K562 (cell line): ENCODE measurements around the gene PTX3. TPM values are rescaled to one million over a fixed set of nuclear protein-coding genes. Genes with fewer than 3 reads are reported as not detected.

ENCODE experiments used
- ATAC-seq: fragments of 200-7000 bp; cut with Tn5 transposase; 3 replicates; pipeline ENCODE4 v1.9.1; 2020; ENCODE audit warnings: moderate library complexity
- BruUV-seq: library from RNA; stranded (reverse); fragments of 400-500 nt; replicated peaks from 2 replicates; lab custom pipeline; 2021; lab: Mats Ljungman, UMichigan
- CTCF ChIA-PET: fragments of 300-600 bp; formaldehyde crosslinking; extraction: SDS; loops from one replicate; lab custom pipeline; 2021; ENCODE audit warnings: low intra/inter-chr PET ratio; lab: Yijun Ruan, JAX
- POLR2A ChIA-PET: fragments of 300-600, 350-650 bp; sonication (Branson Sonifier 250); formaldehyde crosslinking; extraction: SDS; loops from one replicate; lab custom pipeline; 2021; ENCODE audit warnings: antibody characterized with exemption, inconsistent platforms; lab: Yijun Ruan, JAX
- DNase-seq, 4 experiments: peaks; one replicate each; pipeline versions ENCODE4 v3.0.0 to v3.0.0-alpha.2; 2011 to 2018; ENCODE audit warnings: low spot score in 3 of 4, mixed read lengths in 3 of 4; ENCODE audit errors: extremely low read depth in 1 of 4
- FAIRE-seq: peaks from 2 replicates; lab custom pipeline; 2011; peaks lifted over from hg19 to GRCh38; lab: Jason Lieb, UNC
- H2AFZ ChIP-seq: 2 replicates; pipeline ENCODE4 v1.6.0; 2011; ENCODE audit warnings: low read depth, low read length, control low read depth, inconsistent platforms
- H3K27ac ChIP-seq: fragments of 200-600 bp; 3 replicates; pipeline ENCODE4 v1.8.0; 2011; ENCODE audit warnings: low read depth, mild to moderate bottlenecking, control low read depth, inconsistent platforms, low read length, moderate library complexity, mixed read lengths; ENCODE audit errors: extremely low read depth
- H3K27me3 ChIP-seq, 2 experiments: fragments of 300-600 bp in 1 of 2; 2 replicates in 1 of 2; 3 replicates in 1 of 2; pipeline versions ENCODE4 v1.6.0 to v1.8.0; 2011; ENCODE audit warnings: inconsistent platforms in 2 of 2, low read length in 2 of 2, mild to moderate bottlenecking in 1 of 2, mixed read lengths in 1 of 2, moderate library complexity in 1 of 2; ENCODE audit not compliant: control insufficient read depth in 2 of 2, insufficient read depth in 2 of 2
- H3K36me3 ChIP-seq: fragments of 300-600 bp; 3 replicates; pipeline ENCODE4 v1.8.0; 2011; ENCODE audit warnings: mild to moderate bottlenecking, low read length, inconsistent platforms; ENCODE audit not compliant: control insufficient read depth, insufficient read depth
- H3K4me1 ChIP-seq, 2 experiments: fragments of 200-600 bp in 1 of 2; replicated peaks in 1 of 2; 2 replicates in 1 of 2; 3 replicates in 1 of 2; pipeline versions ENCODE4 v1.5.1 to v1.8.0; 2011; ENCODE audit warnings: inconsistent platforms in 2 of 2, low read length in 2 of 2, mild to moderate bottlenecking in 1 of 2, mixed read lengths in 1 of 2, moderate library complexity in 1 of 2; ENCODE audit not compliant: control insufficient read depth in 2 of 2, insufficient read depth in 2 of 2
- H3K4me2 ChIP-seq: 2 replicates; pipeline ENCODE4 v1.6.1; 2011; ENCODE audit warnings: low read length, control low read depth, inconsistent platforms, mixed read lengths; ENCODE audit not compliant: insufficient read depth
- H3K4me3 ChIP-seq: fragments of 200-600 bp; sonication (generic), shearing (Covaris generic); 2 replicates; pipeline ENCODE4 v1.5.1; 2016; ENCODE audit warnings: control low read depth, inconsistent platforms
- H3K79me2 ChIP-seq: fragments of 200-600 bp; 3 replicates; pipeline ENCODE4 v1.8.0; 2011; ENCODE audit warnings: low read length, inconsistent platforms; ENCODE audit not compliant: control insufficient read depth, insufficient read depth
- H3K9ac ChIP-seq, 2 experiments: 2 replicates each; pipeline versions ENCODE4 v1.6.0 to v1.6.1; 2011; ENCODE audit warnings: low read depth in 2 of 2, low read length in 2 of 2, control low read depth in 1 of 2, inconsistent platforms in 1 of 2, mild to moderate bottlenecking in 1 of 2, mixed read lengths in 1 of 2; ENCODE audit not compliant: insufficient read depth in 1 of 2
- H3K9me1 ChIP-seq: one replicate; pipeline ENCODE4 v1.6.0; 2011; ENCODE audit warnings: inconsistent platforms, mild to moderate bottlenecking, low read length, moderate library complexity; ENCODE audit not compliant: control insufficient read depth, insufficient read depth
- H3K9me3 ChIP-seq: replicated peaks from 2 replicates; pipeline ENCODE4 v1.5.1; 2011; ENCODE audit warnings: low read depth, low read length, inconsistent platforms; ENCODE audit not compliant: control insufficient read depth, insufficient read depth
- H4K20me1 ChIP-seq: replicated peaks from 2 replicates; pipeline ENCODE4 v1.6.1; 2011; ENCODE audit warnings: low read length, inconsistent platforms, mixed read lengths; ENCODE audit not compliant: control insufficient read depth, insufficient read depth
- IRF9 ChIP-seq: fragments of 450-650 bp; IDR thresholded peaks from 2 replicates; pipeline ENCODE4 v1.6.1; 2016; ENCODE audit warnings: missing biosample characterization, missing genetic modification characterization
- LARP7 ChIP-seq: fragments of 450-650 bp; IDR thresholded peaks from 2 replicates; pipeline ENCODE4 v1.6.1; 2016
- NEUROD1 ChIP-seq: fragments of 150-350 bp; IDR thresholded peaks from 2 replicates; pipeline ENCODE4 v1.6.1; 2014; ENCODE audit warnings: borderline replicate concordance, low read length, low read depth; ENCODE audit not compliant: partially characterized antibody
- PTBP1 ChIP-seq: fragments of 200-400 bp; formaldehyde crosslinking; IDR thresholded peaks from 2 replicates; pipeline ENCODE4 v1.6.1; 2017; ENCODE audit warnings: low read depth, low read length
- ZC3H4 ChIP-seq: sonication (generic); formaldehyde crosslinking; IDR thresholded peaks from 2 replicates; pipeline ENCODE4 v1.9.0; 2021; ENCODE audit warnings: missing genetic modification reagents, borderline replicate concordance
- ZNF146 ChIP-seq: IDR thresholded peaks from one replicate; pipeline ENCODE4 v1.6.1; 2018; ENCODE audit warnings: missing compliant biosample characterization; ENCODE audit not compliant: unreplicated experiment
- WGBS: fragments of 100-300 bp; shearing (Covaris generic); methylation state at CpG from one replicate; pipeline ENCODE4 v1.1.6; 2016; ENCODE audit warnings: low coverage, mixed read lengths; ENCODE audit not compliant: insufficient coverage; ENCODE audit errors: missing lambda C conversion rate; 5-methylcytosine and 5-hydroxymethylcytosine counted together
- in situ Hi-C: fragments of 300-500 bp; cut with MboI; formaldehyde crosslinking; loops from 4 replicates; pipeline ENCODE4 v1.15.0; 2018; ENCODE audit warnings: inconsistent platforms, mixed read lengths
- intact Hi-C: fragments of 100-400 bp; cut with micrococcal nuclease; formaldehyde crosslinking; loops from 2 replicates; pipeline ENCODE4 v1.14.2; 2022
- polyA plus RNA-seq, 8 experiments: library from polyadenylated mRNA; depleted of rRNA in 4 of 8; stranded (reverse) in 5 of 8; unstranded in 3 of 8; fragments of >200 nt; fragmentation: Nextera tagmentation in 2 of 8; fragmentation: Illumina TruSeq in 1 of 8; extraction: Ambion mirVana in 2 of 8; extraction: Trizol in 1 of 8; gene quantifications; 2 replicates each; pipeline versions ENCODE4 v1.2.1 to v1.2.3, GENCODE V29; 2011 to 2014; ENCODE audit warnings: inconsistent platforms in 1 of 8, missing spikeins in 1 of 8
- total RNA-seq, 7 experiments: library from RNA; depleted of rRNA in 6 of 7; stranded (reverse); fragments of >200 nt in 6 of 7; fragmentation: Illumina TruSeq in 2 of 7; extraction: Trizol in 2 of 7; gene quantifications; 2 replicates each; pipeline versions ENCODE4 v1.2.1 to v1.2.3, GENCODE V29; 2011 to 2021; ENCODE audit warnings: low replicate concordance in 1 of 7
- TF ChIP-seq, protein P1 (sequence below), 3 experiments: fragments of 200-800 bp in 1 of 3; sonication (Bioruptor generic) in 1 of 3; sonication (generic) in 1 of 3; formaldehyde crosslinking in 1 of 3; IDR thresholded peaks; 2 replicates each; pipeline versions ENCODE4 v1.6.1 to v1.8.0; 2016 to 2022; ENCODE audit warnings: mild to moderate bottlenecking in 2 of 3, missing compliant biosample characterization in 2 of 3, missing genetic modification characterization in 2 of 3, missing genetic modification reagents in 1 of 3
- TF ChIP-seq, protein P2 (sequence below): sonication (generic); formaldehyde crosslinking; IDR thresholded peaks from 2 replicates; pipeline ENCODE4 v1.8.0; 2022; ENCODE audit warnings: missing genetic modification reagents, mild to moderate bottlenecking, moderate library complexity, borderline replicate concordance
- TF ChIP-seq, protein P3 (sequence below): fragments of 450-650 bp; IDR thresholded peaks from 2 replicates; pipeline ENCODE4 v1.6.1; 2016; ENCODE audit warnings: borderline replicate concordance
- TF ChIP-seq, protein P4 (sequence below): sonication (generic); formaldehyde crosslinking; IDR thresholded peaks from 2 replicates; pipeline ENCODE4 v1.8.0; 2022; ENCODE audit warnings: missing genetic modification reagents, mild to moderate bottlenecking, borderline replicate concordance

Gene PTX3
- total and polyA plus RNA-seq, 9 of the 15 experiments (the other 6 are each of a cell fraction or from before 2014, with no cell fraction given), result 0.04 to 0.33 (median 0.15) TPM; not detected in 2

DNA sequence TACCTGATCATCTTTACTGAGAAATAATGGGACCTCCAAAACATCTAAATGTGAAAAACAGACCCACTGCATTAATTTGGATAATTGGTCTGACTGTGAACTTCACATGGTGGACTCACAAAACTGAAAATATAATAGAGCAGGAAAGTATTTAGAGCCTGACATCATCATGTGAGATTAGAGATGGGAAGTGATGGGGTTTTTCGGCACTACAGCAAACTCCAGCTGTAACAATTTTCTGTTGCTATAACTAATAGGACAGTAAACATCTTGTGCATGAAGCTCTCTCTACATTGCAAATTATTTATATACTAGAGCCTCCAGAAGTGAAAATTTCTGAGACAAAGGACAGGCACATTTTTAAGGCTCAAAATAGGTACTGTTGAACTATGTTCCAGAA is 34.4 kb downstream of the PTX3 start (continued):
- no peak for TF ChIP-seq IRF9 (tag)
- TF ChIP-seq ZC3H4, result no peak
- no peak for TF ChIP-seq LARP7
- TF ChIP-seq, protein P1, sequence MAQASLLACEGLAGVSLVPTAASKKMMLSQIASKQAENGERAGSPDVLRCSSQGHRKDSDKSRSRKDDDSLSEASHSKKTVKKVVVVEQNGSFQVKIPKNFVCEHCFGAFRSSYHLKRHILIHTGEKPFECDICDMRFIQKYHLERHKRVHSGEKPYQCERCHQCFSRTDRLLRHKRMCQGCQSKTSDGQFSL (CRISPR knock-in tag; IDR thresholded peaks at IDR 0.05), result no peak
- TF ChIP-seq, protein P1 (tag; IDR thresholded peaks at IDR 0.05), result no peak
- TF ChIP-seq, protein P2, sequence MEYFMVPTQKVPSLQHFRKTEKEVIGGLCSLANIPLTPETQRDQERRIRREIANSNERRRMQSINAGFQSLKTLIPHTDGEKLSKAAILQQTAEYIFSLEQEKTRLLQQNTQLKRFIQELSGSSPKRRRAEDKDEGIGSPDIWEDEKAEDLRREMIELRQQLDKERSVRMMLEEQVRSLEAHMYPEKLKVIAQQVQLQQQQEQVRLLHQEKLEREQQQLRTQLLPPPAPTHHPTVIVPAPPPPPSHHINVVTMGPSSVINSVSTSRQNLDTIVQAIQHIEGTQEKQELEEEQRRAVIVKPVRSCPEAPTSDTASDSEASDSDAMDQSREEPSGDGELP (CRISPR knock-in tag), result no peak

- WGBS, result 42% methylated on average over 1 of the region's 1 CpG
- H3K4me2 ChIP-seq, result no peak overlapping the region
- ChIA-PET POLR2A (no interaction called here), CTCF (no interaction called here)
- H2AFZ ChIP-seq, result no peak overlapping the region
- in situ Hi-C loops, result no loop called here
- no peaks in the 10 kb centered on the region; a peak in 1 of 5 replicates for H3K27me3 ChIP-seq
- FAIRE-seq (no peak), DNase-seq (no peak), ATAC-seq (no peak)
- no peaks in the 10 kb centered on the region for H3K79me2 ChIP-seq
- no peaks in the 10 kb centered on the region for H3K9me3 ChIP-seq
- BruUV-seq, result no TSS peak
- intact Hi-C loops, result no loop called here
- H3K27ac ChIP-seq, result no peak overlapping the region
- H3K9ac ChIP-seq, result no peak overlapping the region
- no peaks in the 10 kb centered on the region for H3K9me1 ChIP-seq
- H3K36me3 ChIP-seq, result no peaks in the 10 kb centered on the region
- H4K20me1 ChIP-seq, result no peaks in the 10 kb centered on the region
- no peaks in the 10 kb centered on the region; a peak in 1 of 5 replicates for H3K4me1 ChIP-seq
- TF ChIP-seq NEUROD1 (no peak), PTBP1 (no peak), ZNF146 (peak; percentile 66)
- TF ChIP-seq, protein P3, sequence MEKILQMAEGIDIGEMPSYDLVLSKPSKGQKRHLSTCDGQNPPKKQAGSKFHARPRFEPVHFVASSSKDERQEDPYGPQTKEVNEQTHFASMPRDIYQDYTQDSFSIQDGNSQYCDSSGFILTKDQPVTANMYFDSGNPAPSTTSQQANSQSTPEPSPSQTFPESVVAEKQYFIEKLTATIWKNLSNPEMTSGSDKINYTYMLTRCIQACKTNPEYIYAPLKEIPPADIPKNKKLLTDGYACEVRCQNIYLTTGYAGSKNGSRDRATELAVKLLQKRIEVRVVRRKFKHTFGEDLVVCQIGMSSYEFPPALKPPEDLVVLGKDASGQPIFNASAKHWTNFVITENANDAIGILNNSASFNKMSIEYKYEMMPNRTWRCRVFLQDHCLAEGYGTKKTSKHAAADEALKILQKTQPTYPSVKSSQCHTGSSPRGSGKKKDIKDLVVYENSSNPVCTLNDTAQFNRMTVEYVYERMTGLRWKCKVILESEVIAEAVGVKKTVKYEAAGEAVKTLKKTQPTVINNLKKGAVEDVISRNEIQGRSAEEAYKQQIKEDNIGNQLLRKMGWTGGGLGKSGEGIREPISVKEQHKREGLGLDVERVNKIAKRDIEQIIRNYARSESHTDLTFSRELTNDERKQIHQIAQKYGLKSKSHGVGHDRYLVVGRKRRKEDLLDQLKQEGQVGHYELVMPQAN, result no peak
- TF ChIP-seq, protein P4, sequence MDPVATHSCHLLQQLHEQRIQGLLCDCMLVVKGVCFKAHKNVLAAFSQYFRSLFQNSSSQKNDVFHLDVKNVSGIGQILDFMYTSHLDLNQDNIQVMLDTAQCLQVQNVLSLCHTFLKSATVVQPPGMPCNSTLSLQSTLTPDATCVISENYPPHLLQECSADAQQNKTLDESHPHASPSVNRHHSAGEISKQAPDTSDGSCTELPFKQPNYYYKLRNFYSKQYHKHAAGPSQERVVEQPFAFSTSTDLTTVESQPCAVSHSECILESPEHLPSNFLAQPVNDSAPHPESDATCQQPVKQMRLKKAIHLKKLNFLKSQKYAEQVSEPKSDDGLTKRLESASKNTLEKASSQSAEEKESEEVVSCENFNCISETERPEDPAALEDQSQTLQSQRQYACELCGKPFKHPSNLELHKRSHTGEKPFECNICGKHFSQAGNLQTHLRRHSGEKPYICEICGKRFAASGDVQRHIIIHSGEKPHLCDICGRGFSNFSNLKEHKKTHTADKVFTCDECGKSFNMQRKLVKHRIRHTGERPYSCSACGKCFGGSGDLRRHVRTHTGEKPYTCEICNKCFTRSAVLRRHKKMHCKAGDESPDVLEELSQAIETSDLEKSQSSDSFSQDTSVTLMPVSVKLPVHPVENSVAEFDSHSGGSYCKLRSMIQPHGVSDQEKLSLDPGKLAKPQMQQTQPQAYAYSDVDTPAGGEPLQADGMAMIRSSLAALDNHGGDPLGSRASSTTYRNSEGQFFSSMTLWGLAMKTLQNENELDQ (CRISPR knock-in tag), result no peak
- H3K4me3 ChIP-seq, result no peak overlapping the region
These were observed 36.0 kb downstream of the PTX3 start for GRCh38 chr3:157472648-157473047.
